ENCODE results near the gene MIEF1.

Gene MIEF1

GRCh38 chr22:39532215-39533073 lies 30.4 kb downstream of the MIEF1 start, which contains the start of gene RPS19BP1:
TSS of gene RPS19BP1 (minus strand) at chr22:39532748. CDS start at chr22:39532738, 10 bp downstream.
- DNase-seq: peak; percentile 99

- DNase-seq: no peak
These were observed 32.0 kb downstream of the MIEF1 start for GRCh38 chr22:39534092-39534506.

- DNase-seq: peak; percentile 95
These were observed 32.7 kb downstream of the MIEF1 start for GRCh38 chr22:39534591-39535356.

- DNase-seq: no peak
These were observed 33.3 kb downstream of the MIEF1 start for GRCh38 chr22:39535357-39535725.

- DNase-seq: no peak
These were observed 33.9 kb downstream of the MIEF1 start for GRCh38 chr22:39535831-39536449.

GRCh38 chr22:39536711-39537110 lies 34.6 kb downstream of the MIEF1 start:
- DNase-seq: no peak

GRCh38 chr22:39537975-39538374 lies 35.9 kb downstream of the MIEF1 start:
- DNase-seq: no peak

GRCh38 chr22:39543095-39543494 lies 41.0 kb downstream of the MIEF1 start:
- DNase-seq: peak; percentile 50

GRCh38 chr22:39545386-39546365 lies 43.6 kb downstream of the MIEF1 start:
- peak; percentile 85 for DNase-seq

- no peak for DNase-seq
These were observed 44.9 kb downstream of the MIEF1 start for GRCh38 chr22:39546889-39547586.

GRCh38 chr22:39547587-39547947 lies 45.5 kb downstream of the MIEF1 start:
- DNase-seq: no peak

GRCh38 chr22:39553429-39553828 lies 51.3 kb downstream of the MIEF1 start:
- DNase-seq: no peak

- no peak for DNase-seq
These were observed 52.1 kb downstream of the MIEF1 start for GRCh38 chr22:39554151-39554550.

GRCh38 chr22:39556970-39557841 lies 55.1 kb downstream of the MIEF1 start:
- peak; percentile 43 for DNase-seq

- DNase-seq: no peak
These were observed 56.2 kb downstream of the MIEF1 start for GRCh38 chr22:39558254-39558727.

- DNase-seq: no peak
These were observed 56.9 kb downstream of the MIEF1 start for GRCh38 chr22:39558950-39559349.

GRCh38 chr22:39559456-39560105 lies 57.5 kb downstream of the MIEF1 start:
- peak; percentile 43 for DNase-seq

GRCh38 chr22:39560127-39560526 lies 58.0 kb downstream of the MIEF1 start:
- DNase-seq: no peak

GRCh38 chr22:39562839-39563489 lies 60.9 kb downstream of the MIEF1 start:
- DNase-seq: no peak
